Measurements from ENCODE around the gene HSD3B7. TPM values are rescaled to one million over a fixed set of nuclear protein-coding genes. Genes with fewer than 3 reads are reported as not detected.

The HSD3B7 gene
- total RNA-seq, 1 donor, result 45.6 TPM

GRCh38 chr16:31033709-31034492 is 48.9 kb downstream of the HSD3B7 start:
- peaks cover 11% of the 10 kb centered on the region for H4K20me1 ChIP-seq (ENCODE audit: insufficient read depth, low read length)
- peak overlapping the region; percentile 78 for H3K27ac ChIP-seq (ENCODE audit: low read depth, low read length)
- H3K27me3 ChIP-seq (ENCODE audit: insufficient read depth, low read length), result no peaks in the 10 kb centered on the region
- H3K9me3 ChIP-seq (ENCODE audit: low read depth, low read length), result no peaks in the 10 kb centered on the region
- H3K4me1 ChIP-seq (ENCODE audit: insufficient read depth, low read length), result peaks cover 16% of the 10 kb centered on the region
- DNase-seq (ENCODE audit: insufficient read length, low spot score, missing footprints), result peak; percentile 99
- peaks cover 28% of the 10 kb centered on the region for H3K79me2 ChIP-seq (ENCODE audit: insufficient read depth, low read length)
- peak overlapping the region; percentile 87 for H2AFZ ChIP-seq (ENCODE audit: low read length)
- H3K4me2 ChIP-seq (ENCODE audit: insufficient read depth, low read length), result peak overlapping the region; percentile 91
- peak overlapping the region; percentile 92 for H3K4me3 ChIP-seq (ENCODE audit: insufficient read depth, low read length)
- H3K36me3 ChIP-seq (ENCODE audit: insufficient read depth, low read length), result peaks cover 36% of the 10 kb centered on the region
- TF ChIP-seq, protein P1, sequence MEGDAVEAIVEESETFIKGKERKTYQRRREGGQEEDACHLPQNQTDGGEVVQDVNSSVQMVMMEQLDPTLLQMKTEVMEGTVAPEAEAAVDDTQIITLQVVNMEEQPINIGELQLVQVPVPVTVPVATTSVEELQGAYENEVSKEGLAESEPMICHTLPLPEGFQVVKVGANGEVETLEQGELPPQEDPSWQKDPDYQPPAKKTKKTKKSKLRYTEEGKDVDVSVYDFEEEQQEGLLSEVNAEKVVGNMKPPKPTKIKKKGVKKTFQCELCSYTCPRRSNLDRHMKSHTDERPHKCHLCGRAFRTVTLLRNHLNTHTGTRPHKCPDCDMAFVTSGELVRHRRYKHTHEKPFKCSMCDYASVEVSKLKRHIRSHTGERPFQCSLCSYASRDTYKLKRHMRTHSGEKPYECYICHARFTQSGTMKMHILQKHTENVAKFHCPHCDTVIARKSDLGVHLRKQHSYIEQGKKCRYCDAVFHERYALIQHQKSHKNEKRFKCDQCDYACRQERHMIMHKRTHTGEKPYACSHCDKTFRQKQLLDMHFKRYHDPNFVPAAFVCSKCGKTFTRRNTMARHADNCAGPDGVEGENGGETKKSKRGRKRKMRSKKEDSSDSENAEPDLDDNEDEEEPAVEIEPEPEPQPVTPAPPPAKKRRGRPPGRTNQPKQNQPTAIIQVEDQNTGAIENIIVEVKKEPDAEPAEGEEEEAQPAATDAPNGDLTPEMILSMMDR (IDR thresholded peaks at IDR 0.05; ENCODE audit: extremely low read depth, low read depth, low read length), result no peak

DNA sequence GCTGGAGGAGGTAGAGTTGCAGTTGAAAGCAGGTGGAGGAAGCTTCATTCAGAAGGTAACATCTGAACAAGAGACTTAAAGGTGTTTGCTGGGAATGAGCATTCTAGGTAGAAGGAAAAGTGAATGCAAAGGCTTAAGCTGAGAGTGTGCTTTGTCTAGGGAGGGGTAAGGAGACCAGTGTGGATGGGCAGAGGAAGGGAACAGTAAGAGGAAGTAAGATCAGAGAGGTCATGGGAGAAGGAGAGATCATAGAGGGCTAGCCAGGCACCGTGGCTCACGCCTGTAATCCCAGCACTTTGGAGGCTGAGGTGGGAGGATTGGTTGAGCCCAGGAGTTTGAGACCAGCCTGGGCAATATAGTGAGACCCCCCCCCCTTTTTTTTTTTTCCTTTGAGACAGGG is 51.7 kb downstream of the HSD3B7 start:
- Histone ChIP-seq H2AFZ (ENCODE audit: low read length) (no peak overlapping the region), H3K4me3 (ENCODE audit: insufficient read depth, low read length) (no peak overlapping the region), H3K4me2 (ENCODE audit: insufficient read depth, low read length) (no peak overlapping the region), H3K9me3 (ENCODE audit: low read depth, low read length) (no peaks in the 10 kb centered on the region), H3K4me1 (ENCODE audit: insufficient read depth, low read length) (peaks cover 16% of the 10 kb centered on the region), H3K36me3 (ENCODE audit: insufficient read depth, low read length) (peaks cover 42% of the 10 kb centered on the region), H3K79me2 (ENCODE audit: insufficient read depth, low read length) (peaks cover 28% of the 10 kb centered on the region), H4K20me1 (ENCODE audit: insufficient read depth, low read length) (peaks cover 11% of the 10 kb centered on the region), H3K27ac (ENCODE audit: low read depth, low read length) (no peak overlapping the region), H3K27me3 (ENCODE audit: insufficient read depth, low read length) (no peaks in the 10 kb centered on the region)
- DNase-seq (ENCODE audit: insufficient read length, low spot score, missing footprints), result no peak
- TF ChIP-seq, protein P1 (IDR thresholded peaks at IDR 0.05; ENCODE audit: extremely low read depth, low read depth, low read length), result no peak

Small RNA genes within 50 kb of the gene (small RNA-seq; reads per million reads assigned to genes)
- not detected for gene AC135048.1

Other genes starting within 250 kb of the HSD3B7 start
- gene PHKG2, start 236.8 kb upstream of the HSD3B7 start, total RNA-seq, result 20.3 and 25.0 TPM in 2 replicates
- gene CFAP119, start 223.1 kb upstream of the HSD3B7 start, total RNA-seq, result 2.4 and 2.9 TPM in 2 replicates
- gene RNF40, start 222.9 kb upstream of the HSD3B7 start, total RNA-seq, result 63.1 and 88.3 TPM in 2 replicates
- gene ZNF629, start 198.0 kb upstream of the HSD3B7 start, total RNA-seq, result 15.3 and 16.3 TPM in 2 replicates
- 33.3 and 36.2 TPM in 2 replicates for gene BCL7C, start 91.1 kb upstream of the HSD3B7 start, total RNA-seq
- 2.9 and 3.3 TPM in 2 replicates for gene CTF1, start 88.6 kb upstream of the HSD3B7 start, total RNA-seq
- gene FBXL19, start 61.6 kb upstream of the HSD3B7 start, total RNA-seq, result 12.7 and 14.5 TPM in 2 replicates
- 63.3 and 66.0 TPM in 2 replicates for gene ORAI3, start 36.1 kb upstream of the HSD3B7 start, total RNA-seq
- 2.2 and 2.9 TPM in 2 replicates for gene SETD1A, start 27.5 kb upstream of the HSD3B7 start, total RNA-seq
- 0.72 and 2.9 TPM in 2 replicates for gene STX1B, start 25.4 kb downstream of the HSD3B7 start, total RNA-seq
- 26.8 and 30.6 TPM in 2 replicates for gene STX4, start 48.4 kb downstream of the HSD3B7 start, total RNA-seq
- gene ZNF668, start 89.0 kb downstream of the HSD3B7 start, total RNA-seq, result 14.4 and 14.5 TPM in 2 replicates
- 15.6 and 18.5 TPM in 2 replicates for gene ZNF646, start 89.2 kb downstream of the HSD3B7 start, total RNA-seq
- gene PRSS53, start 103.7 kb downstream of the HSD3B7 start, total RNA-seq, result 2.7 and 2.9 TPM in 2 replicates
- 132 and 147 TPM in 2 replicates for gene VKORC1, start 109.6 kb downstream of the HSD3B7 start, total RNA-seq
- 25.9 and 30.0 TPM in 2 replicates for gene BCKDK, start 123.2 kb downstream of the HSD3B7 start, total RNA-seq
- gene KAT8, start 132.5 kb downstream of the HSD3B7 start, total RNA-seq, result 31.8 and 35.1 TPM in 2 replicates
- gene PRSS8, start 150.5 kb downstream of the HSD3B7 start, total RNA-seq, result not detected in 2 replicates
- 0.29 TPM in 1 of 2 replicates, not detected in the other for gene PRSS36, start 164.9 kb downstream of the HSD3B7 start, total RNA-seq
- gene FUS, start 194.9 kb downstream of the HSD3B7 start, total RNA-seq, result 24.2 and 30.4 TPM in 2 replicates
- 53.9 and 61.5 TPM in 2 replicates for gene PYCARD, start 217.6 kb downstream of the HSD3B7 start, total RNA-seq
- not detected in 2 replicates for gene TRIM72, start 228.9 kb downstream of the HSD3B7 start, total RNA-seq
- gene PYDC1, start 231.9 kb downstream of the HSD3B7 start, total RNA-seq, result not detected in 2 replicates